H9 (cell line): ENCODE results near the gene TRAF7. TPM values are rescaled to one million over a fixed set of nuclear protein-coding genes. Genes with fewer than 3 reads are reported as not detected.

Source experiments
- DNase-seq: peaks from one replicate; pipeline ENCODE4 v3.0.0-alpha.2; 2017
- H2AFZ ChIP-seq: one replicate; pipeline ENCODE4 v1.6.1; 2013; ENCODE audit warnings: mild to moderate bottlenecking, low read length, control low read depth, moderate library complexity
- H2AK5ac ChIP-seq: 2 replicates; pipeline ENCODE4 v1.6.1; 2013; ENCODE audit warnings: low read length, control low read depth, mixed read lengths; ENCODE audit not compliant: insufficient read length
- H2BK120ac ChIP-seq: one replicate; pipeline ENCODE4 v1.6.1; 2013; ENCODE audit warnings: low read depth, mild to moderate bottlenecking, low read length, control low read depth, inconsistent platforms; ENCODE audit not compliant: poor library complexity, severe bottlenecking
- H2BK12ac ChIP-seq: 2 replicates; pipeline ENCODE4 v1.6.1; 2013; ENCODE audit warnings: low read length, control low read depth, mixed read lengths, low read depth; ENCODE audit not compliant: insufficient read length
- H2BK15ac ChIP-seq: 2 replicates; pipeline ENCODE4 v1.6.1; 2013; ENCODE audit warnings: low read depth, low read length, control low read depth
- H2BK20ac ChIP-seq: one replicate; pipeline ENCODE4 v1.6.1; 2013; ENCODE audit warnings: low read depth, mild to moderate bottlenecking, low read length, control low read depth, inconsistent platforms; ENCODE audit not compliant: poor library complexity, severe bottlenecking
- H2BK5ac ChIP-seq: 2 replicates; pipeline ENCODE4 v1.6.1; 2013; ENCODE audit warnings: low read length, control low read depth, mixed read lengths; ENCODE audit not compliant: insufficient read length
- H3K14ac ChIP-seq: 2 replicates; pipeline ENCODE4 v1.6.1; 2013; ENCODE audit warnings: low read length, control low read depth; ENCODE audit not compliant: insufficient read depth
- H3K18ac ChIP-seq: 2 replicates; pipeline ENCODE4 v1.6.1; 2013; ENCODE audit warnings: low read depth, mild to moderate bottlenecking, mixed read lengths, low read length, control low read depth; ENCODE audit not compliant: insufficient read length
- H3K23ac ChIP-seq: 2 replicates; pipeline ENCODE4 v1.6.1; 2013; ENCODE audit warnings: low read length, control low read depth, mixed read lengths, low read depth; ENCODE audit not compliant: insufficient read length
- H3K23me2 ChIP-seq: 2 replicates; pipeline ENCODE4 v1.6.1; 2013; ENCODE audit warnings: low read depth, mild to moderate bottlenecking, mixed read lengths, low read length, control low read depth; ENCODE audit not compliant: insufficient read length, poor library complexity, severe bottlenecking
- H3K27ac ChIP-seq: 2 replicates; pipeline ENCODE4 v1.5.1; 2013; ENCODE audit warnings: low read length, control low read depth, mixed read lengths, low read depth; ENCODE audit not compliant: insufficient read length
- H3K27me3 ChIP-seq: 2 replicates; pipeline ENCODE4 v1.6.1; 2013; ENCODE audit warnings: low read length, control low read depth, inconsistent platforms; ENCODE audit not compliant: insufficient read depth
- H3K4ac ChIP-seq: 2 replicates; pipeline ENCODE4 v1.6.1; 2013; ENCODE audit warnings: low read depth, mild to moderate bottlenecking, control low read depth, inconsistent platforms, low read length, moderate library complexity
- H3K4me1 ChIP-seq: 2 replicates; pipeline ENCODE4 v1.6.1; 2013; ENCODE audit warnings: low read length, control low read depth, inconsistent platforms; ENCODE audit not compliant: insufficient read depth
- H3K4me2 ChIP-seq: 2 replicates; pipeline ENCODE4 v1.6.1; 2013; ENCODE audit warnings: low read length, control low read depth, mixed read lengths; ENCODE audit not compliant: insufficient read length, insufficient read depth
- H3K56ac ChIP-seq: 2 replicates; pipeline ENCODE4 v1.6.1; 2013; ENCODE audit warnings: low read depth, mild to moderate bottlenecking, mixed read lengths, low read length, control low read depth; ENCODE audit not compliant: insufficient read length
- H3K79me1 ChIP-seq: 2 replicates; pipeline ENCODE4 v1.6.1; 2013; ENCODE audit warnings: low read depth, mild to moderate bottlenecking, moderate library complexity, low read length, control low read depth, inconsistent platforms; ENCODE audit not compliant: insufficient read depth, poor library complexity, severe bottlenecking
- H3K79me2 ChIP-seq: 2 replicates; pipeline ENCODE4 v1.6.1; 2013; ENCODE audit warnings: low read length, control low read depth, inconsistent platforms; ENCODE audit not compliant: insufficient read depth
- H3K9ac ChIP-seq: 2 replicates; pipeline ENCODE4 v1.6.1; 2013; ENCODE audit warnings: low read length, control low read depth, mixed read lengths; ENCODE audit not compliant: insufficient read length; ENCODE audit errors: extremely low read depth
- H3K9me3 ChIP-seq: one replicate; pipeline ENCODE4 v1.6.1; 2013; ENCODE audit warnings: low read depth, low read length, inconsistent platforms; ENCODE audit not compliant: control insufficient read depth
- H3T11ph ChIP-seq: one replicate; pipeline ENCODE4 v1.6.1; 2013; ENCODE audit warnings: mild to moderate bottlenecking, low read length, control low read depth, inconsistent platforms
- H4K20me1 ChIP-seq: one replicate; pipeline ENCODE4 v1.6.1; 2013; ENCODE audit not compliant: control insufficient read depth, insufficient read length, insufficient read depth
- H4K5ac ChIP-seq: 2 replicates; pipeline ENCODE4 v1.6.1; 2013; ENCODE audit warnings: low read depth, mild to moderate bottlenecking, mixed read lengths, low read length, control low read depth; ENCODE audit not compliant: insufficient read length
- H4K8ac ChIP-seq: replicated peaks from 2 replicates; pipeline ENCODE4 v1.6.1; 2013; ENCODE audit warnings: low read length, control low read depth, mixed read lengths, low read depth; ENCODE audit not compliant: insufficient read length
- H4K91ac ChIP-seq: 2 replicates; pipeline ENCODE4 v1.6.1; 2013; ENCODE audit warnings: low read depth, mild to moderate bottlenecking, moderate library complexity, mixed read lengths, low read length, control low read depth; ENCODE audit not compliant: insufficient read length
- H3K27ac Mint-ChIP-seq, 3 experiments: 2 replicates in 2 of 3; 3 replicates in 1 of 3; pipeline ENCODE4 v1.8.0; 2020 to 2021; ENCODE audit warnings: mixed read lengths in 3 of 3, mild to moderate bottlenecking in 1 of 3, moderate library complexity in 1 of 3
- H3K27me3 Mint-ChIP-seq: 2 replicates; pipeline ENCODE4 v1.8.0; 2021; ENCODE audit warnings: low read depth, mild to moderate bottlenecking, moderate library complexity, mixed read lengths
- H3K36me3 Mint-ChIP-seq, 3 experiments: 2 replicates in 2 of 3; 3 replicates in 1 of 3; pipeline ENCODE4 v1.8.0; 2020 to 2021; ENCODE audit warnings: low read depth in 3 of 3, mixed read lengths in 3 of 3; ENCODE audit not compliant: insufficient read depth in 1 of 3
- H3K4me1 Mint-ChIP-seq, 2 experiments: 2 replicates each; pipeline ENCODE4 v1.8.0; 2020; ENCODE audit warnings: mixed read lengths in 2 of 2
- H3K4me3 Mint-ChIP-seq, 2 experiments: 2 replicates in 1 of 2; 3 replicates in 1 of 2; pipeline ENCODE4 v1.8.0; 2020 to 2021; ENCODE audit warnings: mild to moderate bottlenecking in 2 of 2, mixed read lengths in 2 of 2, moderate library complexity in 1 of 2
- H3K9me3 Mint-ChIP-seq, 2 experiments: 2 replicates in 1 of 2; 3 replicates in 1 of 2; pipeline ENCODE4 v1.8.0; 2020; ENCODE audit warnings: mild to moderate bottlenecking in 2 of 2, mixed read lengths in 2 of 2, moderate library complexity in 1 of 2
- CTCF ChIP-seq: fragments of 200-600 bp; sonication (generic); conservative IDR thresholded peaks from 3 replicates; pipeline ENCODE4 v1.8.0; 2021; ENCODE audit warnings: antibody characterized with exemption, mild to moderate bottlenecking
- WGBS: extraction: QIAGEN DNeasy Blood & Tissue Kit; methylation state at CpG from one replicate; pipeline ENCODE4 v1.1.7; 2013; ENCODE audit warnings: missing lambda C conversion rate, low lambda C conversion rate, mixed read lengths; ENCODE audit not compliant: insufficient read length; ENCODE audit errors: extremely low coverage; 5-methylcytosine and 5-hydroxymethylcytosine counted together
- total RNA-seq: library from RNA; stranded (reverse); gene quantifications from 2 replicates; pipeline ENCODE4 v1.2.1, GENCODE V29; 2021

Gene TRAF7
- total RNA-seq, 1 experiment from 2014 or later = 108 TPM

GRCh38 chr16:2187212-2187611, 31.6 kb downstream of the TRAF7 start:
- H2BK12ac ChIP-seq = no peak overlapping the region
- no peak overlapping the region for H2BK120ac ChIP-seq
- no peak overlapping the region for H3K14ac ChIP-seq
- no peaks in the 10 kb centered on the region; the same call in 1 of the 2 replicates for H3K27me3 Mint-ChIP-seq
- peaks cover 0 to 7% (median 3%) of the 10 kb centered on the region in 3 experiments; a peak in 3 of 7 replicates for H3K36me3 Mint-ChIP-seq
- H3K79me2 ChIP-seq = no peaks in the 10 kb centered on the region
- no peak overlapping the region for H4K91ac ChIP-seq
- H3T11ph ChIP-seq = no peak overlapping the region
- H4K20me1 ChIP-seq = peaks cover 3% of the 10 kb centered on the region
- no peak overlapping the region for H3K18ac ChIP-seq
- no peak overlapping the region for H2AK5ac ChIP-seq
- no peak overlapping the region for H2BK15ac ChIP-seq
- no peak overlapping the region for H3K23ac ChIP-seq
- H3K4ac ChIP-seq = no peak overlapping the region
- H3K4me3 Mint-ChIP-seq = no peak overlapping the region
- WGBS = no CpG with 5 or more reads among the region's 17 CpGs
- no peak overlapping the region for H3K4me2 ChIP-seq
- no peak overlapping the region for H3K27ac ChIP-seq
- H4K8ac ChIP-seq = no peak overlapping the region
- H2BK5ac ChIP-seq = no peak overlapping the region
- H3K23me2 ChIP-seq = no peaks in the 10 kb centered on the region
- no peak overlapping the region for H3K27ac Mint-ChIP-seq
- H3K56ac ChIP-seq = no peak overlapping the region
- H2AFZ ChIP-seq = no peak overlapping the region
- no peak overlapping the region for H2BK20ac ChIP-seq
- no peaks in the 10 kb centered on the region for H3K4me1 ChIP-seq
- no peak for DNase-seq
- no peaks in the 10 kb centered on the region for H3K79me1 ChIP-seq
- no peak overlapping the region for H3K9ac ChIP-seq
- no peaks in the 10 kb centered on the region for H3K27me3 ChIP-seq
- no peaks in the 10 kb centered on the region for H3K9me3 ChIP-seq
- no peak for TF ChIP-seq CTCF
- H3K4me1 Mint-ChIP-seq = peaks cover 0 to 4% of the 10 kb centered on the region in 2 experiments; a peak in 2 of 4 replicates
- H3K9me3 Mint-ChIP-seq = no peaks in the 10 kb centered on the region
- H4K5ac ChIP-seq = no peak overlapping the region
